AML-193 (cell line): ENCODE results near the gene POLR2C.
"Not testable (repeated sequence)": the region's sequence is repeated elsewhere in the genome, so short reads cannot be mapped to it uniquely, and the experiment has no call there.

Experiments used
- DNase-seq, 2 experiments: peaks; one replicate each; lab custom pipeline; 2025; lab: John Stamatoyannopoulos, UW

The POLR2C gene

DNA sequence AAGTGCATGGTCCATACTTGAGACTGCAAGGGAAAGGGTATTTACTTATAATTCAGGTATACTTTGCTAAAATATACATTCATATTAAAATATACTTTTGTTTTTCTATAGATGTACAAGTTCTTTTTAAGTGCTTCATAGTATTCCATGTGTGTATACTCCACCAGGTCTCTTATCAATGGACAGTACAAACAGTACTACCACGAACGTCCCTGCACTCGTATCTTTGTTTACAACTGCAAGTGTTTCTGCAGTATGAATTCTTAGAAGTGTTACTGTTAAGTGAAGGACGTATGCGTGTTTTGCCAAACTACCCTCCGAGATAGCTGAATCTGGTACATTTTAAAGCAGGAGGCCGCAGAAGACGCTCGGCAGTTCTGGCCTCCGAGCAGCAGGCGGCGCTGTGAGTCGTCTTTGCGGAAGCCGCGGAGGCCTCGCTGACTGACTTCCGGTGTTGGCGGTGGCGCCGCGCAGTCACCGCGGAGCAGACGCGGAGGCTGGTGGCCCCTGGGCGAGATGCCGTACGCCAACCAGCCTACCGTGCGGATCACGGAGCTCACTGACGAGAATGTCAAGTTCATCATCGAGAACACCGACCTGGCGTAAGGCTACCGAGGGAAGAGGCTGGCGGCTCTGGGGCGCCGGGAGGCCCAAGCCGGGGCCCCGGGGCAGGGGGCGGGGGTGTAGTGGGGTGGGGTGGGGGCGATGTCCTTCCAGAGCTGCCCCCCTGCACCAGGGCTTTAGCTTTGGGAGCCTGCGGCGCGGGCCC is at the start of gene POLR2C:
TSS of gene POLR2C (plus strand) at position 471 of the 769 bp plus-strand sequence. CDS start at position 517, 46 bp downstream.
- peak; percentile 74 to 75 for DNase-seq

DNA sequence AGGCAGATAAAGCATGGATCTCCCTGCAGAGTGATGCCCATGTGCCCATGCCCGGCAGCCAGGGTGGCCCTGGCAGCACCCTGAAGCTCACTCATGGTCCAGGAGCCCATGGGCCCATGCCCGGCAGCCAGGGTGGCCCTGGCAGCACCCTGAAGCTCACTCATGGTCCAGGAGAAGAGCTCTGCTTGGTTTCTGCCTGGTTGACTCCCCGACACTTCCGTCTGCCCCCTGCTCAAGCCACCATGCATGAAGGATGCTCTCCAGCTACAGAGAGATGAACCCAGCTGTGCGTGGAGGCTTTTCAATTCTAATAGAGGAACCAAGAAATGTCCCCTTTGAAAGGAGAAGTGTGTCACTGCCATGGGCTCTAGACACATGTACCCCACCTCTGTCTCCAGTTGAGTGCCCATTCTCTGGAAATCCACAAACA is 49.2 kb upstream of the POLR2C start:
- DNase-seq: no peak

DNA sequence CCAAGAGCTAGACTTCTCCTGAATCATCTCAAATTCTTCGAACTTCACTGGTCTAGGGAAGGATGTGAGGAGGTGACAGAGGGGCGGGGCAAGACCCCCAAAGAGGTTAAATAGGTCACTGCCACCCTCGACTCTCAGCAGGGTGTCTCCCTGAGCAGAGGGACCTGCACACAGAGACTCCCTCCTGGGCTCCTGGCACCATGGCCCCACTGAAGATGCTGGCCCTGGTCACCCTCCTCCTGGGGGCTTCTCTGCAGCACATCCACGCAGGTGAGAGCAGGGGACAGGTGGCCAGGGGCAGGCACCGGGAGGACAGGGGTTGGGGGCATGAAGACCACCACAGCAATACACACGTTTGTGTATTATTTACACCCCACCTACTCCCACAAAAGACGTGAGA is 48.7 kb upstream of the POLR2C start:
- no peak for DNase-seq

GRCh38 chr16:57416084-57416483 is 46.4 kb upstream of the POLR2C start:
- no peak for DNase-seq

DNA sequence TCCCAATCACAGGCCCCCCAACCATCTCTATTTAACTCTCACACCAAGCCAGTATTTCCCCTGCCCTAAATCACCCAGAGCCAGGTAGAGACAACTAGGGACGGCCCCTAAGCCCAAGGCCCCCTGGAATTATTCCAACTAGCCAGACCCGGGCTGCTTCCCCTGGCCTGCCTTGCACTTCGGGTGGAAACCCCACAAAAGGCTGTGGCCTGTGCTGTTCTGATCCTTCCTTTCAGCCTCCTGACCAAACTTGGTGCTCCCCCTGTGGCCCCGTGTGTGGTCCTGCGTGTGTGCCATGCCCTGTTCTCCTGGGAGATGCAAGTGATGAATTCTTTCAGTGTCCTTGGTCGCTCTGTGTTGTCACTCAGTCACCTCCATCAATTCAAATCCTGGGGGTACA is 43.0 kb upstream of the POLR2C start:
- DNase-seq: no peak

- no peak for DNase-seq
Observed at GRCh38 chr16:57422026-57422944, 40.2 kb upstream of the POLR2C start.

DNA sequence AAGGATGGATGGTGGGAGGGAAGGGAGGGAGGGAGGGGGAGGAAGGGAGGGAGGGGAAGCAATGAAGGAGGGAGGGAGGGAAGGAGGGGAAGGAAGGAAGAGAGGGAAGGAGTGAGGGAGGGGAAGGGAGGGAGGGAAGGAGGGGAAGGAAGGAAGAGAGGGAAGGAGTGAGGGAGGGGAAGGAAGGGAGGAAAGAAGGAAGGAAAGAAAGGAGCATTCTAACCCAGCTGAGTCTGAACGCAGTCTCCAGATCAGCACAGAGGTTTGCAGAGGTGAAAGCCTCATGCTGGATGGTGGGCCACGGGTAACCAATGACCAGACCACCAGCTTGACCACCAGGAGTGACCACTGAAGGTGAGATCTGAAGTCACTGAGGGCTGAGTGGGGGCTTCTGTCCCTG is 39.3 kb upstream of the POLR2C start:
- DNase-seq: no peak

- no peak for DNase-seq
Observed at GRCh38 chr16:57424583-57424982, 37.9 kb upstream of the POLR2C start.

- no peak for DNase-seq
Observed at GRCh38 chr16:57426356-57426755, 36.1 kb upstream of the POLR2C start.

DNA sequence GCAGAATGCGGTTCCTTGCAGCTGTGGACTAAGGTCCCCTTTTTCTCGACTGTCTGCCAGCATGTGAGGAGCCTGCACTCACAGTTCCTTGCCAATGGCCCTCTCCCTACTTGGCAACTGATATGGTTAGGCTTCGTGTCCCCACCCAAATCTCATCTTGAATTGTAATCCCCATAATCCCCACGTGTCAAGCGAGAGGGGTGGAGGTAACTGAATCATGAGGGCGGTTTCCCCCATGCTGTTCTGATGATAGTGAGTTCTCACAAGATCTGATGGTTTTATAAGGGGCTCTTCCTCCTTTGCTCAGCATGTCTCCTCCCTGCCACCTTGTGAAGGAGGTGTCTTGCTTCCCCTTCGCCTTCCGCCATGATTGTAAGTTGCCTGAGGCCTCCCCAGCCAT is 35.2 kb upstream of the POLR2C start:
- no peak for DNase-seq

DNA sequence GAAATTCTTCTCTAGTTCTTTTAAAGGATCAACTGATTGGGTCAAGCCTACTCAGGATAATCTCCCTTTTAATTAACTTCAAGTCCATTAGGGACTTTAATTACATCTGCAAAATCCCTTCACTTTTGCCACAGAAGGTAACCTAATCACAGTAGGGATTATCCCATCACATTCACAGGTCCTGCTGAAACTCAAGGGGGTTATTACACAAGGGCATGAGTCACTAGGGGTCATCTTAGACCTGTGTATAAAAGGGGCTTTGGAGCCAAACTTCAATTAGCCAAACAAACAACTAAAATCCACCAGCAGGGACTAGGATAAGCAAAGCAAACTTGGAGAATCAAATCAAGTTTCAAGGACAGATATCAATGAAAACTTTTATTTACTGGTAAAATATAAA is 34.7 kb upstream of the POLR2C start:
- no peak for DNase-seq

DNA sequence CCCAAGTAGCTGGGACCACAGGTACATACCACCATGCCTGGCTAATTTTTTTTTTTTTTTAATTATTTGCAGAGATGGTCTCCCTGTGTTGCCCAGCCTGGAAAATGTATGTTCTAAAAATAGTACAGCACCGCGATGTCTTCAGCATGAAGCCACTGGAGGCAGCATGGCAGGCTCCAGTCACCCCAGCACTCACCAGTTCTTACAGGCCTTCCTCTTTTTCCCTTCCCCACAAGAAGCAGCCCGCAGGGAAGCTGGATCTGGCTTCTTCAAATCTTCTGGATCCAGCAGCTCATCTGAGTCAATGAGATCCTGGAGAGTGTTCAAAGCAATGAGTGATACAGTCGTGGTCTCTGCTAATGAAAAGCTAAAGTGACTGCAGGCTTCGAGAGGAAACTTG is 31.5 kb upstream of the POLR2C start:
- no peak for DNase-seq

DNA sequence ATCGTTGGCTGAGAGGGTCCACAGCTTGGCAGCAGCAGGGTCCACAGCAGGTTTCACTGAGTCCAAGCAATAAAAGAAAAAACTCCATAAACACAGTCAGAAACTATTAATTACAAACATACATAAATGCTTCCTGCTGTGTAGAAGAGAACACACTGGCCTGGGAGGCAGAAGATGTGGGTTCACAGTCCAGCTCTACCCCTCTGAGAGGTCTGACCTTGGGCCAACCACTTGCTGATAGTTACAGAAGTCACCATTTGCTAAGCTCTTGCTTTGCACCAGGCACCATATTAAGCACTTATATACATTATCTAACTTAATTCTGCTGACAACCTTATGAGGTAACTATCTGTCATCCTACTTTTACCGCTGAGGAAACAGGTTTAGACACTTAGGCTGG is 30.0 kb upstream of the POLR2C start:
- no peak for DNase-seq

GRCh38 chr16:57432989-57433388 is 29.5 kb upstream of the POLR2C start:
- DNase-seq: no peak

DNA sequence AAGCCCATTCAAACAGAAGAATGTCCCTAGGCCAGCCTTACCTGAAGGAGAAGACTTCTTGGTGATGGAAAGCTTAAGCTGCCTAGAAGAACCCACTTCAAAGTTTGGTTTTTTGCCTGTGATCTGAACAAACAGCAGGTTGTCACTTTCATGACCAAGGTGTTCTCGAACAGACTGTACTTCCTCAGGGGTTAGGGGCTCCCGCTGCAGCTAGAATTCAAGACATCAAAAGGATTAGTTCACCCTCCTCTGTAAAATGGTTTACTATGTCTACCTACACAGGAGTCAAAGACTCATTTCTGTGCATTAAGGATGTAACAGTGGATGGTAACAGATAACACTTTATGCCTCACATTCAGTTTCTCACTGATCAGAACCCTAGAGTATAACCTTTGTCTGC is 28.5 kb upstream of the POLR2C start:
- no peak for DNase-seq

DNA sequence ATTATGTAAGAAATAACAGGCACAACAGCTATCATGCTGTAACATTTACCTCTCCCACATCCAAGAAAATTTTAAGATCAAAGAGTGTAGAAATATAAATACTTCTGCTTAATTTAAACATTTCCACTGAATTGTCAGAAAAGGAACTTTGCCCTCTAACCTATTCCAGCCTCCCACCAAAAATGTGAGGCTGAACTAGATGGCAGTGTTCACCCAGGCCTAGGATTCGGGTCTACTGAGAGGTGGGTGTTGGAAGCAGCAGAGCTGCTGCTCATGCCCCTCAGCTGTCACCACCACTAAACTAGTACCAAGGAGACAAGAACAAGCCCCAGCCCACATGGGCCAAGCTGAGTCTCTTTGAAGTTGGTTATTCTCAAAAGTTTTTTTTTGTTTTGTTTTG is 26.6 kb upstream of the POLR2C start:
- DNase-seq: no peak

DNA sequence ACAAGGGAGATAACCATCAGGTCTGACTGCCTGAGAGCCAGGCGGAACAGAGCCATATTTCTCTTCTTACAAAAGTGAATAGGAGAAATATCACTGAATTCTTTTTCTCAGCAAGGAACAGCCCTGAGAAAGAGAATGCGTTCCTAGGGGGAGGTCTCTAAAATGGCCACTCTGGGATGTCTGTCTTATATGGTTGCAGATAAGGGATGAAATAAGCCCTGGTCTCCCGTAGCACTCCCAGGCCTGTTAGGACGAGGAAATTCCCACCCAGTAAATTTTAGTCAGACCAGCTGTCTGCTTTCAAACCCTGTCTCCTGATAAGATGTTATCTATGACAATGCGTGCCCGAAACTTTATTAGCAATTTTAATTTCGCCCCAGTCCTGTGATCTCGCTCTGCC is 22.5 kb upstream of the POLR2C start:
- not testable (repeated sequence) for DNase-seq

- not testable (repeated sequence) for DNase-seq
Observed at GRCh38 chr16:57440551-57440950, 21.9 kb upstream of the POLR2C start.

- no peak for DNase-seq
Observed at GRCh38 chr16:57444711-57445110, 17.8 kb upstream of the POLR2C start.

- no peak for DNase-seq
Observed at GRCh38 chr16:57445510-57445909, 17.0 kb upstream of the POLR2C start.

GRCh38 chr16:57446531-57447185 is 15.8 kb upstream of the POLR2C start:
- peak in 1 of 2 experiments; percentile 15 for DNase-seq

DNA sequence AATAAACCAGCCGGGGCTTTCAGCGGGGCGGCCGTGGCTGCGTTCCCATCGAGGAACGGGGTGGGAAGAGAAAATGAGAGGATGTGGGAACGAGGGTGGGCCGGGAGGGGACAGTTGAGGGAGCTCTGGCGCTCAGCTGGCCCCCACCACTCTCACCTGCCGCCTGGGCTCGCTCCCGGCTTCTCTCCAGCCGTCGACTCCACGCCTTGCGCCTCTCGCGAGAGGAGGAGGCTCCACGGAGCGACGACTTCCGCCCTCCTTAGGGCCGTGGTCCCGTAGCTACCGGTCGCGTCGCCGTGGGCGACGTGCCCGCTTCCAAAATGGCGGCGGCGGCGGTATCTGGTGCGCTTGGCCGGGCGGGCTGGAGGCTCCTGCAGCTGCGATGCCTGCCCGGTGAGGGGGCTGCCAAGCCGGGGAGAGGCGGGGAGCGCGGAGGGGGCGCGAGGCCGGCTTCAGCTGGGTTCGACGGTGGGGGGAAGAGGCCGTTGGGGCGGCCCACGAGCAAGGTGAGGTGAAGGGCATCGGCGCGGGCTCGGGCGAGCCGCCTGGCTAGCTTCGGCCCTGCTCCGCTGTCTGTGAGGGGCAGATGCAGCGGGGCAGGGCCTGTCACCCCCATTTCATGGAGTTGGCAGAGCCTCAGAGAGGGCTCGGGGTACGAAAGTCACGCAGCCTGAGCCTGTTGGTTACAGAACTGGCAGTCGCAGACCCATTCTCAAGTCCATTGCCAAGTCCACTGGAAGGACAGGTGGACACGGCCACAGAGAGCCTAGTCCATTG is 15.1 kb upstream of the POLR2C start, which contains the start of the genes CIAPIN1 and COQ9:
TSS of gene CIAPIN1 (minus strand) at position 200 of the 777 bp plus-strand sequence. CDS start 6,457 bp downstream, outside the sequence.
TSS of gene COQ9 (plus strand) at position 294 of the 777 bp plus-strand sequence. CDS start at position 321, 27 bp downstream.
- peak; percentile 72 to 76 for DNase-seq
